Ishikawa (cell line): ENCODE results near the gene KRT33A.

Source experiments
- CEBPB ChIP-seq: IDR thresholded peaks from 2 replicates; pipeline ENCODE4 v1.6.1; 2012
- CREB1 ChIP-seq: IDR thresholded peaks from 2 replicates; pipeline ENCODE4 v1.6.1; 2012; ENCODE audit warnings: low read depth
- EGR1 ChIP-seq: IDR thresholded peaks from 2 replicates; pipeline ENCODE4 v1.6.1; 2012
- EP300 ChIP-seq: IDR thresholded peaks from 2 replicates; pipeline ENCODE4 v1.6.1; 2012; ENCODE audit warnings: borderline replicate concordance
- FOXM1 ChIP-seq: IDR thresholded peaks from 2 replicates; pipeline ENCODE4 v1.6.1; 2012; ENCODE audit warnings: low read depth, borderline replicate concordance
- MAX ChIP-seq: IDR thresholded peaks from 2 replicates; pipeline ENCODE4 v1.6.1; 2012
- NFIC ChIP-seq: IDR thresholded peaks from 2 replicates; pipeline ENCODE4 v1.6.1; 2012
- RAD21 ChIP-seq: IDR thresholded peaks from 2 replicates; pipeline ENCODE4 v1.6.1; 2012; ENCODE audit warnings: low read depth
- TAF1 ChIP-seq: IDR thresholded peaks from 2 replicates; pipeline ENCODE4 v1.6.1; 2012; ENCODE audit warnings: low read depth, mild to moderate bottlenecking
- TCF12 ChIP-seq: IDR thresholded peaks from 2 replicates; pipeline ENCODE4 v1.6.1; 2012; ENCODE audit warnings: low read depth
- TEAD4 ChIP-seq: IDR thresholded peaks from 2 replicates; pipeline ENCODE4 v1.6.1; 2012
- USF1 ChIP-seq: IDR thresholded peaks from 2 replicates; pipeline ENCODE4 v1.6.1; 2012
- YY1 ChIP-seq: IDR thresholded peaks from 2 replicates; pipeline ENCODE4 v1.6.1; 2012; ENCODE audit warnings: low read depth
- ZBTB7A ChIP-seq: IDR thresholded peaks from 2 replicates; pipeline ENCODE4 v1.6.1; 2012; ENCODE audit warnings: low read depth
- TF ChIP-seq, protein P1 (sequence below): IDR thresholded peaks from 2 replicates; pipeline ENCODE4 v1.6.1; 2012; ENCODE audit warnings: low read depth, mild to moderate bottlenecking

The KRT33A gene

GRCh38 chr17:41318231-41318630 is 32.4 kb downstream of the KRT33A start:
- TF ChIP-seq MAX (no peak), EGR1 (no peak), TCF12 (no peak), RAD21 (no peak), CEBPB (no peak), NFIC (no peak), ZBTB7A (no peak), FOXM1 (no peak), USF1 (no peak)

DNA sequence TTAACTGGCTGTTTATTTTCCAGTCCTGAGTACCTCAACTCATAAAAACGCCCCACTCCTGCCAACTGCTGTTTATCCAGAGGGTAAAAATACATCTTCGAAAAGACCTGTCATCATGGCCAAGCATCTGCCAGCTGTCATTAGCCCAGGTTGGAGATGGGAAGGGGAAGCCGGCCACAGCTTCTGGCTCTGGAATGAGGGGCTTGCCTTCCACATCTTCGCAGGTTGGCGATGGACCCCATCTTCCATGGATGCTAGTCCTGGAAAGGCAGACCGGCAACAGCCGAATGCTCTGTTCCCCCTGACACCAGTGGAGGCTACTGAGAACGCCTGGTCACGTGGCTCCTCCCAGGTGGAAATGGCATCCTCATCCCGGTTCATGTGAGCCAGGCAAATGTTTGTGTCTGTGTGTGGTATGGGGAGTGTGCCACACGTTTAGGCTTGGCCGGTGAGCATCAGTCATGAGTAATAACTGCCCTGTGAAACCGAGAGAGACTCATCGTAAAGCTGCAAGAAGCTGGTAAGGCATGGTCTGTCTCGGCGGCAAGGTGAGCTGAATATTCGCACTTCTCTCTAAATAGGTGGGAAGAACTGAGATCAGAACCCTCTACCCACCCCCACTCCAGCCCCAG is 34.7 kb downstream of the KRT33A start:
- TF ChIP-seq RAD21: no peak
- no peak for TF ChIP-seq NFIC
- TF ChIP-seq TCF12: no peak
- no peak for TF ChIP-seq EGR1
- no peak for TF ChIP-seq FOXM1
- no peak for TF ChIP-seq YY1
- TF ChIP-seq TAF1: no peak
- TF ChIP-seq USF1: no peak
- no peak for TF ChIP-seq CEBPB
- no peak for TF ChIP-seq ZBTB7A
- TF ChIP-seq, protein P1, sequence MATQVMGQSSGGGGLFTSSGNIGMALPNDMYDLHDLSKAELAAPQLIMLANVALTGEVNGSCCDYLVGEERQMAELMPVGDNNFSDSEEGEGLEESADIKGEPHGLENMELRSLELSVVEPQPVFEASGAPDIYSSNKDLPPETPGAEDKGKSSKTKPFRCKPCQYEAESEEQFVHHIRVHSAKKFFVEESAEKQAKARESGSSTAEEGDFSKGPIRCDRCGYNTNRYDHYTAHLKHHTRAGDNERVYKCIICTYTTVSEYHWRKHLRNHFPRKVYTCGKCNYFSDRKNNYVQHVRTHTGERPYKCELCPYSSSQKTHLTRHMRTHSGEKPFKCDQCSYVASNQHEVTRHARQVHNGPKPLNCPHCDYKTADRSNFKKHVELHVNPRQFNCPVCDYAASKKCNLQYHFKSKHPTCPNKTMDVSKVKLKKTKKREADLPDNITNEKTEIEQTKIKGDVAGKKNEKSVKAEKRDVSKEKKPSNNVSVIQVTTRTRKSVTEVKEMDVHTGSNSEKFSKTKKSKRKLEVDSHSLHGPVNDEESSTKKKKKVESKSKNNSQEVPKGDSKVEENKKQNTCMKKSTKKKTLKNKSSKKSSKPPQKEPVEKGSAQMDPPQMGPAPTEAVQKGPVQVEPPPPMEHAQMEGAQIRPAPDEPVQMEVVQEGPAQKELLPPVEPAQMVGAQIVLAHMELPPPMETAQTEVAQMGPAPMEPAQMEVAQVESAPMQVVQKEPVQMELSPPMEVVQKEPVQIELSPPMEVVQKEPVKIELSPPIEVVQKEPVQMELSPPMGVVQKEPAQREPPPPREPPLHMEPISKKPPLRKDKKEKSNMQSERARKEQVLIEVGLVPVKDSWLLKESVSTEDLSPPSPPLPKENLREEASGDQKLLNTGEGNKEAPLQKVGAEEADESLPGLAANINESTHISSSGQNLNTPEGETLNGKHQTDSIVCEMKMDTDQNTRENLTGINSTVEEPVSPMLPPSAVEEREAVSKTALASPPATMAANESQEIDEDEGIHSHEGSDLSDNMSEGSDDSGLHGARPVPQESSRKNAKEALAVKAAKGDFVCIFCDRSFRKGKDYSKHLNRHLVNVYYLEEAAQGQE: no peak
- TF ChIP-seq MAX: no peak
- no peak for TF ChIP-seq TEAD4
- TF ChIP-seq CREB1: no peak
- no peak for TF ChIP-seq EP300

DNA sequence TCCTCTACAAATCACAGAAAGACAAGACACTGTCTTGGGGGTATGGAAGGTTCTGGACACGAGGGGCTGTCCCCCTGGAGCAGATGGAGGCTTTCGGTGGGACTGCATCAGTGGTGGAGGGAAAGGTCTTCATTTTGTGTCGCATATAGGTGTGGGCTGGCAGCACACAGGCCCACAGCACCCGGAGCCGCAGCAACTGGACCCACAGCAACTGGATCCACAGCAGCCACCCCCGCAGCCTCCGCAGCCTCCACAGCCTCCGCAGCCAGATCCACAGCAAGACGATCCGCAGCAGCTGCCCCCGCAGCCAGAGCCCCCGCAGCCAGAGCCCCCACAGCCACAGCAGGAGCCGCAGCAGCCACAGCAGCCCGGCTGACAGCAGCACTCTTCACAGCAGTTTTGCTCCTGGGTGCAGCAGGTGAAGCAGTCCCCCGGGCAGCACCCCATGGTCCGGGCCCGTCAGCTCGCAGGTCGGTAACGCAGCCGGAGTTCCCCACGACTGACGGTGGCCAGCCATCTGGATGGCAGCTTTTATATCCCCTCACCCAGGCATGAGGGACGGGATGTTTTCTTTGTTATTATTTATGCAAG is 35.3 kb downstream of the KRT33A start, which contains the start of gene KRTAP17-1:
KRTAP17-1 (minus strand) TSS at position 507 of the 591 bp plus-strand sequence; CDS start at position 447, 60 bp downstream.
- TF ChIP-seq, protein P1: no peak
- no peak for TF ChIP-seq CREB1

DNA sequence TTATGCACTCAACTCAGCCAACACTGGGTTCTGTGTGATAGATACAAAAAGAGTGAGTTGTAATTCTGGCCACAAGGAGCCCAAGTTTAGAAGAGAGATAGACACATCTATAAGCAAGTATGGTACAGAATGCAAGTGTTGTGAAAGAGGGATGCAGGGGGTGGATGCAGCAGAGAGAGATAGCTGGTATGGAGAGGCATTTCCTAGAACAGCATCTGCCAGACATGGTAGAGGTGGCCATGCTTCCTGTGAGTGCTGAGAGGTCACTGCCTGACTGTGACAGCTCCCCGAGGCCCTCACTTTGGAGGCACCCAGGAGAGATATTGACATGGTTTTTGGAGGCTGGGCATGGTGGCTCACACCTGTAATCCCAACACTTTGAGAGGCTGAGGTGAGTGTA is 39.5 kb downstream of the KRT33A start:
- TF ChIP-seq NFIC (no peak), TEAD4 (no peak), TCF12 (no peak), CEBPB (no peak), ZBTB7A (no peak), YY1 (no peak), TAF1 (no peak), USF1 (no peak), CREB1 (no peak), MAX (no peak), EGR1 (no peak), RAD21 (no peak), EP300 (no peak), FOXM1 (no peak)
- TF ChIP-seq, protein P1: no peak
